SK-N-SH treated with all-trans-retinoic acid at 6 μM for 48 hours (cell line): ENCODE measurements around the gene ATP8A2.

Experiments used
- ARNTL ChIP-seq: fragments of 450-650 bp; formaldehyde crosslinking; IDR thresholded peaks from 2 replicates; pipeline ENCODE4 v1.5.0; 2020; ENCODE audit warnings: low read depth, mild to moderate bottlenecking, moderate library complexity, borderline replicate concordance
- CSRNP3 ChIP-seq: fragments of 250-450 bp; sonication (Bioruptor Pico); IDR thresholded peaks from 2 replicates; pipeline ENCODE4 v1.5.1; 2021; ENCODE audit warnings: mild to moderate bottlenecking, moderate library complexity
- SNAI2 ChIP-seq: fragments of 250-450 bp; sonication (Bioruptor Pico); IDR thresholded peaks from 2 replicates; pipeline ENCODE4 v1.5.0; 2020; ENCODE audit warnings: mild to moderate bottlenecking, moderate library complexity
- ZFP3 ChIP-seq: fragments of 250-450 bp; sonication (Bioruptor Pico); IDR thresholded peaks from 2 replicates; pipeline ENCODE4 v1.5.0; 2020; ENCODE audit warnings: mild to moderate bottlenecking, moderate library complexity
- ZNF565 ChIP-seq: fragments of 450-650 bp; formaldehyde crosslinking; conservative IDR thresholded peaks from 2 replicates; pipeline ENCODE4 v1.5.0; 2020; ENCODE audit warnings: low read depth, mild to moderate bottlenecking, moderate library complexity
- ZNF8 ChIP-seq: fragments of 450-650 bp; formaldehyde crosslinking; IDR thresholded peaks from 2 replicates; pipeline ENCODE4 v1.5.0; 2020; ENCODE audit warnings: mild to moderate bottlenecking, moderate library complexity

DNA sequence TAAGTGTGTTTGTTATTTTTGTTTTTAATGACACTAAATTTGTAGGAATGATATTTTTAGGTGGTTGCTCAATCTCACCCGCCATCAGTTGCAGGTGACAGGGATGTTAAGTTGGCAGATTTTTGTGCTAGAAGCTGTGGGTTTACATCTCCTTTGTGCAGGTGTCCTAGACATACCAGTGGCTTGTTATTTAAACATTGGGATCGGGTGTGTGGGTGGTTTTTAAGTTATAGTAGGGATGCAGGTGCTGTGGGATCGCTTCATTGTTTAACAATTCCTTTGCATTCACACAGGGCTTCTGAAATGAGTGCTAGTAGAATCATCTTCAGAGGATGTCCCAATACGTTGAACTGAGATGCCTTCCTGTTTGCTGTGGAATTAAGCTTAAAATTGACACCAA is 580.1 kb downstream of the ATP8A2 start:
- TF ChIP-seq SNAI2 (no peak), ZFP3 (CRISPR knock-in tag) (no peak), ARNTL (no peak), CSRNP3 (no peak), ZNF565 (CRISPR knock-in tag) (no peak), ZNF8 (CRISPR knock-in tag) (no peak)
